PC-9 (cell line): Measurements from ENCODE around the gene MSL2. TPM values are rescaled to one million over a fixed set of nuclear protein-coding genes. Genes with fewer than 3 reads are reported as not detected.
A peak's percentile ranks its signal among the peaks of the same experiment; 100 is the strongest.

Experiments used
- BruUV-seq: library from RNA; stranded (reverse); fragments of 400-500 nt; replicated peaks from 2 replicates; lab custom pipeline; 2021; lab: Mats Ljungman, UMichigan
- CTCF ChIA-PET: fragments of 300-600 bp; sonication (Branson Sonifier 250); formaldehyde crosslinking; loops from one replicate; lab custom pipeline; 2022; ENCODE audit warnings: antibody characterized with exemption; lab: Charles Lee
- POLR2A ChIA-PET: fragments of 300-600 bp; sonication (Branson Sonifier 250); formaldehyde crosslinking; loops from one replicate; lab custom pipeline; 2022; ENCODE audit warnings: antibody characterized with exemption; ENCODE audit not compliant: unreplicated experiment; lab: Charles Lee
- DNase-seq, 2 experiments: peaks; one replicate each; pipeline versions ENCODE4 v3.0.0 to v3.0.0-alpha.2; 2015 to 2022; ENCODE audit warnings: mixed read lengths in 1 of 2
- H2AFZ ChIP-seq: fragments of 200-600 bp; sonication (generic); 2 replicates; pipeline ENCODE4 v1.8.1; 2017; ENCODE audit warnings: antibody characterized with exemption
- H3F3A ChIP-seq: fragments of 200-600 bp; sonication (generic); 2 replicates; pipeline ENCODE4 v1.8.1; 2017; ENCODE audit warnings: antibody characterized with exemption, mild to moderate bottlenecking, low read depth; ENCODE audit not compliant: insufficient read depth
- H3K27ac ChIP-seq: fragments of 200-600 bp; sonication (generic); 2 replicates; pipeline ENCODE4 v1.6.1; 2016; ENCODE audit warnings: mixed run types
- H3K27me3 ChIP-seq: fragments of 200-600 bp; sonication (generic); 2 replicates; pipeline ENCODE4 v1.6.1; 2016; ENCODE audit warnings: low read depth, mixed run types; ENCODE audit not compliant: insufficient read depth
- H3K36me3 ChIP-seq: fragments of 200-600 bp; sonication (generic); 2 replicates; pipeline ENCODE4 v1.6.1; 2016; ENCODE audit warnings: low read depth, mixed run types
- H3K4me1 ChIP-seq: fragments of 200-600 bp; sonication (generic); replicated peaks from 2 replicates; pipeline ENCODE4 v1.6.1; 2016; ENCODE audit warnings: mixed run types; ENCODE audit not compliant: insufficient read depth
- H3K4me2 ChIP-seq: fragments of 200-600 bp; sonication (generic); 2 replicates; pipeline ENCODE4 v1.6.1; 2017; ENCODE audit warnings: mixed run types
- H3K4me3 ChIP-seq: fragments of 200-600 bp; sonication (generic); 2 replicates; pipeline ENCODE4 v1.6.1; 2016; ENCODE audit warnings: mixed run types
- H3K79me2 ChIP-seq: fragments of 200-600 bp; sonication (generic); 2 replicates; pipeline ENCODE4 v1.6.1; 2017; ENCODE audit warnings: low read depth, mixed run types
- H3K9me2 ChIP-seq: fragments of 200-600 bp; sonication (generic); 2 replicates; pipeline ENCODE4 v1.8.1; 2017; ENCODE audit warnings: mild to moderate bottlenecking; ENCODE audit not compliant: insufficient read depth
- H3K9me3 ChIP-seq: fragments of 200-600 bp; sonication (generic); 2 replicates; pipeline ENCODE4 v1.8.1; 2016; ENCODE audit warnings: low read depth; ENCODE audit not compliant: insufficient read depth
- H4K20me1 ChIP-seq: fragments of 200-600 bp; sonication (generic); 2 replicates; pipeline ENCODE4 v1.8.1; 2017; ENCODE audit not compliant: insufficient read depth
- EZH2 ChIP-seq: fragments of 200-600 bp; sonication (generic); IDR thresholded peaks from 2 replicates; pipeline ENCODE4 v1.8.0; 2017; ENCODE audit warnings: antibody characterized with exemption, low read depth
- intact Hi-C: fragments of 100-400 bp; cut with micrococcal nuclease; formaldehyde crosslinking; loops from one replicate; pipeline ENCODE4 v1.10.0; 2022; ENCODE audit not compliant: unreplicated experiment
- total RNA-seq: library from RNA; stranded (reverse); gene quantifications from 2 replicates; pipeline ENCODE4 v1.2.3, GENCODE V29; 2021
- TF ChIP-seq, protein P1 (sequence below): fragments of 200-600 bp; sonication (generic); conservative IDR thresholded peaks from 2 replicates; pipeline ENCODE4 v1.6.1; 2017; ENCODE audit warnings: mixed run types, antibody characterized with exemption, mild to moderate bottlenecking, moderate library complexity

Gene MSL2
- total RNA-seq, 1 experiment from 2014 or later, result 34.1 TPM

DNA sequence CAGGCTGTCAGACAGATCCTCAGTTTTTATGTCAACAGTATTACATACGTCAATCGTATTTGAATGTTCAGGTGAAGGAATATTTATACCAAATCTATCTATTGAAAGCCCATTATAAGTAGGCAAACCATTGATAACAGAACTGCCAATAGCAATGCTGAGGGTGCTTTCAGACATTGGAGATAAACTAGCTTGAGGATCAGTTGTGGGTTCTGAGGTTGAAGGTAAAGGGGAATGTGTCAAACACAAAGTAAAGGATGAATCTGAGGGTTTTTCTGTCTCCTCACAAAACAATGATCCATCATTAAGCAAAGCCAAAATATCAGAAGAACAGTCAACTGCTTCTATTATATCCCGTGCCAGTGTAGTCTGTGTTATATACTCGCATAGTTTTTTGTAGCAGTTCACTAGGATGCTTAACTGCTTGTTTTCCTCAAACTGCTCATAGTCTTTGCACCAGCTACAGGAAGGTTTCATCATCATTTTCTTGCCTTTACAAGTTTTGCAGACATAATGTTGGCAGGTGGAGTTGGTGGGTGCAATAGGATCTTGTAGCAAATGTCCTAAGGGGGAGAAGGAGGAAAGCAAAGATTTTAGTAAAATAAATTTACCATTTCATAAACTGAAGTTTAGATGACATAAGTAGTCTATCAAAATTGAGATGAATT is 43.8 kb downstream of the MSL2 start:
- Histone ChIP-seq H3K9me3 (no peaks in the 10 kb centered on the region), H3K27ac (0 out of 2 replicates have a peak overlapping the region, but pooled peaks have one; percentile 6), H3K36me3 (peaks cover 22% of the 10 kb centered on the region), H3K4me1 (no peaks in the 10 kb centered on the region), H3K79me2 (peaks cover 95% of the 10 kb centered on the region), H3K4me3 (no peak overlapping the region), H2AFZ (no peak overlapping the region), H3K4me2 (no peak overlapping the region), H3K9me2 (no peaks in the 10 kb centered on the region), H3K27me3 (no peaks in the 10 kb centered on the region), H4K20me1 (peaks cover 71% of the 10 kb centered on the region), H3F3A (no peaks in the 10 kb centered on the region)
- ChIA-PET POLR2A (no interaction called here), CTCF (interaction anchor here (0.5 kb wide), 1 partner anchor 408 kb away, joined by 3 read pairs; no protein-coding TSS in a partner anchor)
- BruUV-seq, result no TSS peak
- TF ChIP-seq, protein P1, sequence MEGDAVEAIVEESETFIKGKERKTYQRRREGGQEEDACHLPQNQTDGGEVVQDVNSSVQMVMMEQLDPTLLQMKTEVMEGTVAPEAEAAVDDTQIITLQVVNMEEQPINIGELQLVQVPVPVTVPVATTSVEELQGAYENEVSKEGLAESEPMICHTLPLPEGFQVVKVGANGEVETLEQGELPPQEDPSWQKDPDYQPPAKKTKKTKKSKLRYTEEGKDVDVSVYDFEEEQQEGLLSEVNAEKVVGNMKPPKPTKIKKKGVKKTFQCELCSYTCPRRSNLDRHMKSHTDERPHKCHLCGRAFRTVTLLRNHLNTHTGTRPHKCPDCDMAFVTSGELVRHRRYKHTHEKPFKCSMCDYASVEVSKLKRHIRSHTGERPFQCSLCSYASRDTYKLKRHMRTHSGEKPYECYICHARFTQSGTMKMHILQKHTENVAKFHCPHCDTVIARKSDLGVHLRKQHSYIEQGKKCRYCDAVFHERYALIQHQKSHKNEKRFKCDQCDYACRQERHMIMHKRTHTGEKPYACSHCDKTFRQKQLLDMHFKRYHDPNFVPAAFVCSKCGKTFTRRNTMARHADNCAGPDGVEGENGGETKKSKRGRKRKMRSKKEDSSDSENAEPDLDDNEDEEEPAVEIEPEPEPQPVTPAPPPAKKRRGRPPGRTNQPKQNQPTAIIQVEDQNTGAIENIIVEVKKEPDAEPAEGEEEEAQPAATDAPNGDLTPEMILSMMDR, result no peak
- no peak for DNase-seq
- intact Hi-C loops, result loop anchor here (5.0 kb wide), 1 partner anchor 45 kb away; the partner anchor contains the start of gene MSL2

DNA sequence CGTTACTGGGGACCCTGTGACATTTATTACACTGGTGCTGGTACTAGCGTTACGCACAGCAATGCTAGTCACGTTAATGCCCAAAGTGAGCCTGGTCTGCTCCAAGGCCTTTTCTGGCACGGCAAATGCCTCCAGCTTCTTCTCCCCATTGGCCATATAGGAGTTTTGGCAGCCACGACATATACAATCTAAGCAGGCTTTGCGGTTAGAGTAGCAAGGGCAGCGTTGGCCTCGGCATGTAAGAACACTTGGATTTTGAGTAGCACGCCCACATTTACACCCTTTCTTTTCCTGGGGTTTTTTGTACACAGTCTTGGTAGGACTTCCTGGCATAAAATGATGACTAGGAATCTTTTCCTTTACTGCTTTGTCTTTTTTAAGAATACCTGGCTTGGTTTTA is 44.9 kb downstream of the MSL2 start:
- intact Hi-C loops, result loop anchor here (5.0 kb wide), 1 partner anchor 46 kb away; the partner anchor contains the start of gene MSL2
- Histone ChIP-seq H3K4me2 (no peak overlapping the region), H3K4me3 (no peak overlapping the region), H3K27me3 (no peaks in the 10 kb centered on the region), H3K9me2 (no peaks in the 10 kb centered on the region), H3K36me3 (peaks cover 22% of the 10 kb centered on the region), H3K9me3 (no peaks in the 10 kb centered on the region), H3F3A (no peaks in the 10 kb centered on the region), H3K79me2 (peaks cover 93% of the 10 kb centered on the region), H4K20me1 (peaks cover 63% of the 10 kb centered on the region), H3K4me1 (no peaks in the 10 kb centered on the region), H3K27ac (no peak overlapping the region), H2AFZ (no peak overlapping the region)
- no TSS peak for BruUV-seq
- DNase-seq, result no peak
- no peak for TF ChIP-seq EZH2
- TF ChIP-seq, protein P1, result no peak
- ChIA-PET POLR2A (no interaction called here), CTCF (no interaction called here)

DNA sequence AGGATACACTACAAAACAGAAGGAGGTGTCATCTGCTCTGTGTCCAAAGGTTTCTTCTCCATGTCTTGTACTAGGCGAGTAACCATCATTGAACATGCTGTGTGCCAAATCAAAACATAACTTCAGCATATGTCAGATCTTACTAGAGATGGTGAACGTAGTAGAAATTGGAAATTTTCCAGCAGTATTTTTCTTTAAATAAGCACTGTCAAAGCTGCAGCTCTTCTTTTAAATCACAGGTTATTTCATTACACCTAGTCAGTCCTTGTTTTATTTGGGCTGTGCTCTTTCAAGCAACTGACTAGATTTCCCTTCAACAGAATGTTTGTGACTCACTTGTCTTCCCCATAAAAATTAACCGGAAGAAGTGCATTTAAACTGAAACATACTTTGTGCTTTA is 46.5 kb downstream of the MSL2 start:
- CTCF ChIA-PET, result no interaction called here
- no peaks in the 10 kb centered on the region for H3K4me1 ChIP-seq
- POLR2A ChIA-PET, result no interaction called here
- H3F3A ChIP-seq, result peaks cover 6% of the 10 kb centered on the region; the same call in 1 of the 2 replicates
- H3K27me3 ChIP-seq, result no peaks in the 10 kb centered on the region
- H3K27ac ChIP-seq, result no peak overlapping the region
- intact Hi-C loops, result loop anchor here (5.0 kb wide), 1 partner anchor 48 kb away; the partner anchor contains the start of gene MSL2
- TF ChIP-seq, protein P1, result no peak
- TF ChIP-seq EZH2, result no peak
- no peak overlapping the region for H3K4me3 ChIP-seq
- no peaks in the 10 kb centered on the region for H3K9me3 ChIP-seq
- H3K36me3 ChIP-seq, result peaks cover 30% of the 10 kb centered on the region
- BruUV-seq, result TSS peak; percentile 11
- DNase-seq, result no peak
- H3K9me2 ChIP-seq, result no peaks in the 10 kb centered on the region
- peaks cover 80% of the 10 kb centered on the region for H3K79me2 ChIP-seq
- peaks cover 49% of the 10 kb centered on the region for H4K20me1 ChIP-seq
- H3K4me2 ChIP-seq, result no peak overlapping the region
- no peak overlapping the region for H2AFZ ChIP-seq
